Measurements from ENCODE around the gene ADAMTS15.

Gene ADAMTS15

GRCh38 chr11:130448416-130449309 lies at the start of gene ADAMTS15:
ADAMTS15 (plus strand) TSS chr11:130448645; CDS start chr11:130448974, 329 bp downstream.
- DNase-seq = no peak
- TF ChIP-seq POLR2A (IDR thresholded peaks at IDR 0.05; ENCODE audit: low read length) = no peak
- no peak for TF ChIP-seq GATA1 (IDR thresholded peaks at IDR 0.05; ENCODE audit: low read depth, low read length)

DNA sequence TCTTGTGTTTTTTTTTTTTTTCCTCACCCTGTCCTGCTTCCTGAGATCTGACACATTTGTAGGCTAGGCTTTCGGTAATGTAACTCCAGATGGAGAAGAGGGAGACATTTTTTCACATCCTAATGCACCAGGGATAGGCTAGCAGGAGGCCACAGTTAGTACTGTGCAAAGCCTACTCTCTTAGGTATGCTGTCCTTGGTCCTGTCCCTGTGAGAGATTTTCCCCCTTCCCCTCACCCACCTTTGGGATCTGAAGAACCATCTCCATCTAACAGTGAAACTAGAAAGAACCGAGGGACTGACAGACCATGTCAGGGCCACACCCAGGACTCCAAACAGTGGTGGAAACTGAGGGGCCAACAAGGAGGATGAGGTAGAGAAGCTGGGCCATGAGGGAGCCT lies 49.2 kb upstream of the ADAMTS15 start:
- no peak for DNase-seq
- TF ChIP-seq GATA1 (IDR thresholded peaks at IDR 0.05; ENCODE audit: low read depth, low read length) = no peak
- no peak for TF ChIP-seq POLR2A (IDR thresholded peaks at IDR 0.05; ENCODE audit: low read length)

- no peak for TF ChIP-seq POLR2A (IDR thresholded peaks at IDR 0.05; ENCODE audit: low read length)
- TF ChIP-seq GATA1 (IDR thresholded peaks at IDR 0.05; ENCODE audit: low read depth, low read length) = no peak
- DNase-seq = no peak
Measured at GRCh38 chr11:130400781-130401483, 47.5 kb upstream of the ADAMTS15 start.

DNA sequence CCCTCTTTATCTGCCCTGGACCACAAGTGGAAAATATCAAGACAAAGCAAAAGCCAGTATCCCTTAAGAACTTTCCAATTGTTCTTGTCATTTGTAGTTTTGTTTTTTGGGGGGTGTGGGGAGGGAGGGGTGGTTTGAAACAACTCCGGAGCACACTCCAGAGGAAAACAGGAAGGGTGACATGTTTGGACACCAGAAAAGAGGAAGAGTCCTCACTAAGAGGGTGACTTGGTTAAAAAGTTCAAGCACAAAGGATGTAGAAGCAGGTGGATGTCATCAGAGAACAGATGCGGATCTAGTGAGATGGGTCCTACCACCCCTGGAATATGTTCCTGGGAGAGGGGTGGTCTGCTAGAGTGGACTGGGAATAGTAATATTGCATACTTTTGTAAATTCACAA lies 45.9 kb upstream of the ADAMTS15 start:
- no peak for DNase-seq
- no peak for TF ChIP-seq GATA1 (IDR thresholded peaks at IDR 0.05; ENCODE audit: low read depth, low read length)
- no peak for TF ChIP-seq POLR2A (IDR thresholded peaks at IDR 0.05; ENCODE audit: low read length)

GRCh38 chr11:130403271-130403804 lies 45.1 kb upstream of the ADAMTS15 start:
- no peak for DNase-seq
- TF ChIP-seq POLR2A (IDR thresholded peaks at IDR 0.05; ENCODE audit: low read length) = no peak
- TF ChIP-seq GATA1 (IDR thresholded peaks at IDR 0.05; ENCODE audit: low read depth, low read length) = no peak

- TF ChIP-seq GATA1 (IDR thresholded peaks at IDR 0.05; ENCODE audit: low read depth, low read length) = no peak
- no peak for TF ChIP-seq POLR2A (IDR thresholded peaks at IDR 0.05; ENCODE audit: low read length)
Measured at GRCh38 chr11:130403967-130404366, 44.5 kb upstream of the ADAMTS15 start.

DNA sequence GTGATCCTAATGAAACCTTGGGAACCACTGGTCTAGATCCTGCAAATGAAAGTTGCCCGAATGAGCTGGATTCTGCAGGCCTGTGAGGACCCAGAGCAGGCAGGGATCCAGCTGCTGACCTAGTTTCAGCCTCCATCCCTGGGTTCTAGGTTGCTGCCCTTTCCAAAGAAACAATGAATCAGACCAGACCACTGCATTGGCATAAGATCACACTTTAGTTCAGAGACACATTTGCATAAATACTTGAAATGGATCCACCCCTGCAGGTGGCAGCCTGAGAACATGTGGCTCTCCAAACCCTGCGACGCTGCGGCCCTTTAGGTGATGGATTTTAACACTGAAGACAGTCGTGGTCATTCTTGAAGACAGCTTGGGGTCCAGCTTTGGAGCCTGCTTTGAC lies 43.7 kb upstream of the ADAMTS15 start:
- no peak for TF ChIP-seq GATA1 (IDR thresholded peaks at IDR 0.05; ENCODE audit: low read depth, low read length)
- TF ChIP-seq POLR2A (IDR thresholded peaks at IDR 0.05; ENCODE audit: low read length) = no peak
- no peak for DNase-seq

More at GRCh38 chr11:130403967-130404366, 44.5 kb upstream of the ADAMTS15 start:
- DNase-seq = no peak

DNA sequence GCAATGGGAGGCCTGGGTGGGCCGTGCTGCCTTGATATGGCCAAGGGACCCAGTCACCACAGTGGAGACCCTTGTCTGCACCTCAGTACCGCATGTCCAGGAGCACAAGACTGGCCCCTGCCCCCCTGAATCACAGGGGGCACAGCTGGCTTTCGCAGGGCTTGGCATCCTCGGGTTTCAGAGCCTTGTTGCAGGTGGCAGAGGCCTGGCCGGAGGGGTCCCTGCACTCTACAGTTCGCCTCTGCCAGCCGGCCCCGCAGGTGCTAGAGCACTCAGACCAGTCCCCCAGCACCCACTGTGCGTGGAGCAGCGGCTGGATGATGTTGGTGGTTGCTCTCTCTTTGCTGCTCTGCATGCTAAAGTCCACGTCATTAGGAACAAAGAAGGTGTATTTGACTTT lies 43.0 kb upstream of the ADAMTS15 start:
- no peak for DNase-seq
- TF ChIP-seq GATA1 (IDR thresholded peaks at IDR 0.05; ENCODE audit: low read depth, low read length) (no peak), POLR2A (IDR thresholded peaks at IDR 0.05; ENCODE audit: low read length) (no peak)

GRCh38 chr11:130407978-130408377 lies 40.5 kb upstream of the ADAMTS15 start:
- no peak for DNase-seq

DNA sequence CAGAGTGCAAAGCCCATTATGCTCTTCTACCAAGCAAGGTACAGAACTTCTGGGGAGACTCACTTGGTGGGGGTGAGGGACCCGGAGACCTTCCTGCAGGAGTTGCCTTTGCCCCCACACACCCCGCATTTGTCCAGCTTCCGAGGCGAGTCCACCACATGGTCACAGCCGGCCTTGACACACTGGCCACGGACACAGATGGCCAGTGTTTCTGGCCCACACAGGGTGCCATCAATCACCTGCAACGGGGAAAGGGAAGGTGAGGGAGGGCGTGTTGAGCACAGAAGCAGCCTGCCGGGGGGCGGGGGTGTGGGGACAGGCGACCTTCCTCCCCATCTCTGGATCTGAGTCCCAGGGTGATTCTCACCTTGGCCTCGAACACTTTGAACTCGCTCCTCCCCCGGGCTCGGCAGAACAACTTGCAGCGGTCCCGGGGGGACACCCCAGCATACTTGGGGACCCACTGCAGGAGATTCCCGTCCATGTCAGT lies 40.0 kb upstream of the ADAMTS15 start:
- TF ChIP-seq POLR2A (IDR thresholded peaks at IDR 0.05; ENCODE audit: low read length) = no peak
- TF ChIP-seq GATA1 (IDR thresholded peaks at IDR 0.05; ENCODE audit: low read depth, low read length) = no peak

More at GRCh38 chr11:130407978-130408377, 40.5 kb upstream of the ADAMTS15 start:
- TF ChIP-seq GATA1 (IDR thresholded peaks at IDR 0.05; ENCODE audit: low read depth, low read length) = no peak
- no peak for TF ChIP-seq POLR2A (IDR thresholded peaks at IDR 0.05; ENCODE audit: low read length)

GRCh38 chr11:130408901-130409300 lies 39.5 kb upstream of the ADAMTS15 start:
- TF ChIP-seq POLR2A (IDR thresholded peaks at IDR 0.05; ENCODE audit: low read length) (no peak), GATA1 (IDR thresholded peaks at IDR 0.05; ENCODE audit: low read depth, low read length) (no peak)
- DNase-seq = no peak

More for the DNA sequence above, 40.0 kb upstream of the ADAMTS15 start:
- DNase-seq = no peak

GRCh38 chr11:130409594-130410388 lies 38.7 kb upstream of the ADAMTS15 start:
- TF ChIP-seq GATA1 (IDR thresholded peaks at IDR 0.05; ENCODE audit: low read depth, low read length) (no peak), POLR2A (IDR thresholded peaks at IDR 0.05; ENCODE audit: low read length) (no peak)
- DNase-seq = no peak

DNA sequence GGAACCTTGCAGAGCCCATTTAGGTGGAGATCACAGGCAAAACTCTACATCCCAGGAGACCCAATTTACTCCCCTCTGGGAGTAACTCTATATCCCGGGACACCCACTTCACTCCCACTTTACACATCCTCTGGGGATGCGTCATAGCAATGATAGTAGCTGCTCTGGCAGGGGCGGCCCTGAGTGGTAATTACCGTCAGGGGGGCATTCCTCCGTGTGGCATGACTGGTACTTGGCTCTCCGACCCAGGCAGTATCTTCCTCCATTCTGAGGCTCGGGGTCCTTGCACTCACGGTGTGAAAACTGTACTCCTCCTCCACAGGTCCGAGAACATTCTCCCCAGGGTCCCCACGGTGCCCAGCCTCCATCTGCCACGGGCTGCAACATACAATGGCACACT lies 37.2 kb upstream of the ADAMTS15 start:
- no peak for TF ChIP-seq POLR2A (IDR thresholded peaks at IDR 0.05; ENCODE audit: low read length)
- no peak for TF ChIP-seq GATA1 (IDR thresholded peaks at IDR 0.05; ENCODE audit: low read depth, low read length)
- no peak for DNase-seq
